ENCODE data around the gene RASSF7. TPM values are rescaled to one million over a fixed set of nuclear protein-coding genes. Genes with fewer than 3 reads are reported as not detected.

The RASSF7 gene
- total RNA-seq, 2 experiments from 2014 or later = 15.1 to 18.0 TPM

DNA sequence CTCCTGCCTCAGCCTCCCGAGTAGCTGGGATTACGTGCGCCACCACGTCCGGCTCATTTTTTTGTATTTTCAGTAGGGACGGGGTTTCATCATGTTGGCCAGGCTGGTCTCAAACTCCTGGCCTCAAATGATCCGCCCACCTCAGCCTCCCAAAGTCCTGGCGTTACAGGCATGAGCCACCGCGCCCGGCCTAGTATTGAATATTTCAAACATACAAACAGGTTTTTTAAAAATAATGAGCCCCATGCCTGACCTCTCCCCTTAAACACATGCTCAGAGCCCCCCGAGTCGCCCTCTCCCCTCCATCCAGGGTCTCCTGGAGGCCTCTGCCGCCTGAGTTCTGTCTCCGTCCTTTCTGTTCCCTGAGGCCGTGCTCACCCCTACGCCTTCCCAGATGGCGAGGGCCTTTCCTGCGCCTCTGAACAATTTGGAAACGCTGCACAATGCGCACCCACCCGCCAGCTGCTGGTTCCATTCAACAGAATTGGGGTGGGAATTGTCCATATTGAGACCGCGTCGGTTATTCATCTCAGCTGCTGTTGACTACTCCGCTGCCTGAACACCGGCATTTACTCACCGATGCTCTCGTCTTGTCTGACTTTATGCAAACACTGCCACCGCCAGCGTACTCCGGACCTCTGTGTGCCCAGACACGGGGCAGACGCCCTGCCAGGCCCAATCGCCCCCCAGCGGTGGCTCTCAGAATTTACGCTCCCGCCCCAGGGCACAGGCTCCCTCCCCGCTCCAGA lies 40.2 kb upstream of the RASSF7 start:
- CTCF ChIA-PET (ENCODE audit: unreplicated experiment) = no interaction called here
- H2AFZ ChIP-seq (ENCODE audit: low read length) = no peak overlapping the region
- H3K27ac ChIP-seq (ENCODE audit: low read depth, low read length, poor library complexity, severe bottlenecking) = no peak overlapping the region
- no peaks in the 10 kb centered on the region for H3K4me1 ChIP-seq (ENCODE audit: insufficient read depth, low read length, poor library complexity, severe bottlenecking)
- DNase-seq (ENCODE audit: low spot score) = no peak
- no peak for TF ChIP-seq CTCF (conservative IDR thresholded peaks at IDR 0.05; ENCODE audit: low read length)
- no peak for TF ChIP-seq EZH2phosphoT487 (IDR thresholded peaks at IDR 0.05; ENCODE audit: borderline replicate concordance, low read depth, low read length)
- H4K20me1 ChIP-seq (ENCODE audit: insufficient read depth, low read length) = no peaks in the 10 kb centered on the region
- H3K36me3 ChIP-seq (ENCODE audit: insufficient read depth, low read length) = no peaks in the 10 kb centered on the region
- intact Hi-C loops (cut with micrococcal nuclease; ENCODE audit: unreplicated experiment) = no loop called here
- H3K4me3 ChIP-seq (ENCODE audit: low read depth, low read length, poor library complexity, severe bottlenecking) = no peak overlapping the region
- H3K79me2 ChIP-seq (ENCODE audit: insufficient read depth, low read depth, low read length) = no peaks in the 10 kb centered on the region
- H3K4me2 ChIP-seq (ENCODE audit: low read length) = no peak overlapping the region
- no TSS peak for BruUV-seq (replicated peaks)
- POLR2A ChIA-PET = no interaction called here
- no peaks in the 10 kb centered on the region; the same call in 1 of the 2 replicates for H3K9me3 ChIP-seq (ENCODE audit: low read length)
- H3K9me2 ChIP-seq (ENCODE audit: insufficient read depth, low read length) = no peaks in the 10 kb centered on the region

GRCh38 chr11:521177-521688 lies 39.5 kb upstream of the RASSF7 start:
- ChIA-PET POLR2A (no interaction called here), CTCF (ENCODE audit: unreplicated experiment) (no interaction called here)
- no peak for DNase-seq (ENCODE audit: low spot score)
- Histone ChIP-seq H3K79me2 (ENCODE audit: insufficient read depth, low read depth, low read length) (no peaks in the 10 kb centered on the region), H3K36me3 (ENCODE audit: insufficient read depth, low read length) (no peaks in the 10 kb centered on the region), H3K27ac (ENCODE audit: low read depth, low read length, poor library complexity, severe bottlenecking) (no peak overlapping the region), H4K20me1 (ENCODE audit: insufficient read depth, low read length) (no peaks in the 10 kb centered on the region), H2AFZ (ENCODE audit: low read length) (no peak overlapping the region), H3K4me3 (ENCODE audit: low read depth, low read length, poor library complexity, severe bottlenecking) (no peak overlapping the region), H3K4me2 (ENCODE audit: low read length) (no peak overlapping the region), H3K4me1 (ENCODE audit: insufficient read depth, low read length, poor library complexity, severe bottlenecking) (no peaks in the 10 kb centered on the region), H3K9me3 (ENCODE audit: low read length) (no peaks in the 10 kb centered on the region; the same call in 1 of the 2 replicates), H3K9me2 (ENCODE audit: insufficient read depth, low read length) (no peaks in the 10 kb centered on the region)
- TF ChIP-seq EZH2phosphoT487 (IDR thresholded peaks at IDR 0.05; ENCODE audit: borderline replicate concordance, low read depth, low read length) (no peak), CTCF (conservative IDR thresholded peaks at IDR 0.05; ENCODE audit: low read length) (no peak)
- BruUV-seq (replicated peaks) = no TSS peak
- intact Hi-C loops (cut with micrococcal nuclease; ENCODE audit: unreplicated experiment) = no loop called here

- H4K20me1 ChIP-seq (ENCODE audit: insufficient read depth, low read length) = no peaks in the 10 kb centered on the region
- H3K79me2 ChIP-seq (ENCODE audit: insufficient read depth, low read depth, low read length) = no peaks in the 10 kb centered on the region
- POLR2A ChIA-PET = no interaction called here
- H3K36me3 ChIP-seq (ENCODE audit: insufficient read depth, low read length) = no peaks in the 10 kb centered on the region
- H3K4me2 ChIP-seq (ENCODE audit: low read length) = no peak overlapping the region
- BruUV-seq (replicated peaks) = no TSS peak
- DNase-seq (ENCODE audit: low spot score) = no peak
- H3K4me1 ChIP-seq (ENCODE audit: insufficient read depth, low read length, poor library complexity, severe bottlenecking) = no peaks in the 10 kb centered on the region
- CTCF ChIA-PET (ENCODE audit: unreplicated experiment) = no interaction called here
- no peaks in the 10 kb centered on the region for H3K9me2 ChIP-seq (ENCODE audit: insufficient read depth, low read length)
- H3K27ac ChIP-seq (ENCODE audit: low read depth, low read length, poor library complexity, severe bottlenecking) = no peak overlapping the region
- no peak overlapping the region for H3K4me3 ChIP-seq (ENCODE audit: low read depth, low read length, poor library complexity, severe bottlenecking)
- TF ChIP-seq CTCF (conservative IDR thresholded peaks at IDR 0.05; ENCODE audit: low read length) (no peak), EZH2phosphoT487 (IDR thresholded peaks at IDR 0.05; ENCODE audit: borderline replicate concordance, low read depth, low read length) (no peak)
- no peak overlapping the region for H2AFZ ChIP-seq (ENCODE audit: low read length)
- no peaks in the 10 kb centered on the region for H3K9me3 ChIP-seq (ENCODE audit: low read length)
- intact Hi-C loops (cut with micrococcal nuclease; ENCODE audit: unreplicated experiment) = no loop called here
Observed at GRCh38 chr11:526192-526591, 34.6 kb upstream of the RASSF7 start.

All from OCI-LY7 (cell line).